K562 treated with DMSO at 1 percent for 4 hours (cell line): ENCODE results near the gene RPRML. TPM values are rescaled to one million over a fixed set of nuclear protein-coding genes. Genes with fewer than 3 reads are reported as not detected.

Experiments used
- total RNA-seq: library from RNA; unstranded; fragments of 300-600 nt; gene quantifications from 2 replicates; pipeline ENCODE4 v1.2.3, GENCODE V29; 2022; ENCODE audit not compliant: insufficient read depth

The RPRML gene
- not detected in 2 replicates for total RNA-seq

GRCh38 chr17:46979147-46979863 is at the start of gene RPRML:
TSS of gene RPRML (minus strand) at chr17:46979253. CDS start at chr17:46979007, 246 bp downstream.

Other genes starting within 250 kb of the RPRML start
- 1.3 and 1.6 TPM in 2 replicates for gene WNT3, start 160.6 kb downstream of the RPRML start, total RNA-seq
- gene WNT9B, start 127.7 kb downstream of the RPRML start, total RNA-seq: not detected in 2 replicates
- gene GOSR2, start 56.1 kb downstream of the RPRML start, total RNA-seq: 19.4 and 21.4 TPM in 2 replicates
- gene CDC27, start 210.0 kb upstream of the RPRML start, total RNA-seq: 23.1 and 30.6 TPM in 2 replicates
- 180 and 186 TPM in 2 replicates for gene MYL4, start 230.1 kb upstream of the RPRML start, total RNA-seq